GM19467 (cell line): ENCODE data around the gene HEYL.

Source experiments
- ATAC-seq: cut with Tn5 transposase; IDR thresholded peaks from one replicate; pipeline ENCODE4 v1.9.1; 2021; ENCODE audit warnings: mild to moderate bottlenecking, moderate library complexity; ENCODE audit not compliant: unreplicated experiment

HEYL gene

GRCh38 chr1:39639305-39640130 lies at the start of gene HEYL:
Gene HEYL, minus strand, starts transcription at chr1:39639643. Its CDS starts 18 bp downstream, at chr1:39639625.
- no peak for ATAC-seq

GRCh38 chr1:39689214-39689613 lies 49.8 kb upstream of the HEYL start:
- no peak for ATAC-seq

GRCh38 chr1:39688706-39689105 lies 49.3 kb upstream of the HEYL start:
- ATAC-seq, result no peak

GRCh38 chr1:39687243-39687642 lies 47.8 kb upstream of the HEYL start:
- ATAC-seq, result no peak

GRCh38 chr1:39685071-39685470 lies 45.6 kb upstream of the HEYL start:
- no peak for ATAC-seq

GRCh38 chr1:39684313-39684664 lies 44.8 kb upstream of the HEYL start:
- no peak for ATAC-seq

- ATAC-seq, result no peak
Measured at GRCh38 chr1:39683591-39684312, 44.3 kb upstream of the HEYL start.

GRCh38 chr1:39681999-39682398 lies 42.6 kb upstream of the HEYL start:
- ATAC-seq, result no peak

GRCh38 chr1:39681294-39681693 lies 41.9 kb upstream of the HEYL start:
- no peak for ATAC-seq

GRCh38 chr1:39680751-39681150 lies 41.3 kb upstream of the HEYL start:
- no peak for ATAC-seq

- no peak for ATAC-seq
Measured at GRCh38 chr1:39679821-39680220, 40.4 kb upstream of the HEYL start.

- ATAC-seq, result no peak
Measured at GRCh38 chr1:39678889-39679288, 39.4 kb upstream of the HEYL start.

GRCh38 chr1:39677645-39678044 lies 38.2 kb upstream of the HEYL start:
- no peak for ATAC-seq

GRCh38 chr1:39676948-39677548 lies 37.6 kb upstream of the HEYL start:
- ATAC-seq, result no peak

- ATAC-seq, result no peak
Measured at GRCh38 chr1:39675220-39675619, 35.8 kb upstream of the HEYL start.

GRCh38 chr1:39673215-39673614 lies 33.8 kb upstream of the HEYL start:
- no peak for ATAC-seq

GRCh38 chr1:39672551-39672947 lies 33.1 kb upstream of the HEYL start:
- ATAC-seq, result no peak

- ATAC-seq, result no peak
Measured at GRCh38 chr1:39671793-39672550, 32.5 kb upstream of the HEYL start, which contains the start of gene NT5C1A. Gene NT5C1A, minus strand, starts transcription at chr1:39672107. Its CDS starts 69 bp downstream, at chr1:39672038.

GRCh38 chr1:39671433-39671792 lies 32.0 kb upstream of the HEYL start:
- no peak for ATAC-seq

GRCh38 chr1:39670689-39671088 lies 31.2 kb upstream of the HEYL start:
- no peak for ATAC-seq

GRCh38 chr1:39668894-39669293 lies 29.5 kb upstream of the HEYL start:
- ATAC-seq, result no peak
